ENCODE measurements around the gene PFDN1. TPM values are rescaled to one million over a fixed set of nuclear protein-coding genes. Genes with fewer than 3 reads are reported as not detected.

PFDN1 gene
- polyA plus RNA-seq, 2 donors, result 65.4 to 67.6 TPM

- Histone ChIP-seq H3K9me3 (ENCODE audit: control insufficient read depth in 2 of 2, insufficient read depth in 1 of 2, low read depth in 1 of 2, low read length in 1 of 2) (no peaks in the 10 kb centered on the region), H3K36me3 (ENCODE audit: control insufficient read depth in 2 of 2, insufficient read depth in 2 of 2, low read length in 1 of 2) (no peaks in the 10 kb centered on the region), H3K4me1 (ENCODE audit: control insufficient read depth in 2 of 2, insufficient read depth in 2 of 2, low read length in 1 of 2) (peaks cover 3 to 16% of the 10 kb centered on the region in 2 donors), H3K27me3 (ENCODE audit: control insufficient read depth in 1 of 2, insufficient read depth in 2 of 2, low read length in 2 of 2) (no peaks in the 10 kb centered on the region), H3K27ac (ENCODE audit: low read depth in 2 of 2, low read length in 1 of 2) (no peak overlapping the region), H3K4me3 (ENCODE audit: low read depth in 1 of 2, low read length in 2 of 2) (no peak overlapping the region)
- 49 to 56% methylated on average over 2 of the region's 2 CpGs for WGBS, 2 donors
Observed at GRCh38 chr5:140321796-140322195, 18.9 kb upstream of the PFDN1 start.

- WGBS, 2 donors, result 97 to 100% methylated on average over 1 of the region's 1 CpG
- no peak overlapping the region for H3K27ac ChIP-seq (ENCODE audit: low read depth in 2 of 2, low read length in 1 of 2)
- H3K9me3 ChIP-seq (ENCODE audit: control insufficient read depth in 2 of 2, insufficient read depth in 1 of 2, low read depth in 1 of 2, low read length in 1 of 2), result no peaks in the 10 kb centered on the region
- H3K36me3 ChIP-seq (ENCODE audit: control insufficient read depth in 2 of 2, insufficient read depth in 2 of 2, low read length in 1 of 2), result no peaks in the 10 kb centered on the region
- no peak overlapping the region for H3K4me3 ChIP-seq (ENCODE audit: low read depth in 1 of 2, low read length in 2 of 2)
- no peaks in the 10 kb centered on the region for H3K27me3 ChIP-seq (ENCODE audit: control insufficient read depth in 1 of 2, insufficient read depth in 2 of 2, low read length in 2 of 2)
- peaks cover 3 to 16% of the 10 kb centered on the region in 2 donors for H3K4me1 ChIP-seq (ENCODE audit: control insufficient read depth in 2 of 2, insufficient read depth in 2 of 2, low read length in 1 of 2)
Observed at GRCh38 chr5:140319833-140320232, 16.9 kb upstream of the PFDN1 start.

GRCh38 chr5:140318792-140319191 is 15.9 kb upstream of the PFDN1 start:
- no peaks in the 10 kb centered on the region for H3K27me3 ChIP-seq (ENCODE audit: control insufficient read depth in 1 of 2, insufficient read depth in 2 of 2, low read length in 2 of 2)
- no peak overlapping the region for H3K4me3 ChIP-seq (ENCODE audit: low read depth in 1 of 2, low read length in 2 of 2)
- H3K27ac ChIP-seq (ENCODE audit: low read depth in 2 of 2, low read length in 1 of 2), result no peak overlapping the region
- WGBS, 2 donors, result 58 to 75% methylated on average over 4 of the region's 4 CpGs
- H3K36me3 ChIP-seq (ENCODE audit: control insufficient read depth in 2 of 2, insufficient read depth in 2 of 2, low read length in 1 of 2), result no peaks in the 10 kb centered on the region
- peaks cover 0 to 12% of the 10 kb centered on the region in 2 donors for H3K4me1 ChIP-seq (ENCODE audit: control insufficient read depth in 2 of 2, insufficient read depth in 2 of 2, low read length in 1 of 2)
- H3K9me3 ChIP-seq (ENCODE audit: control insufficient read depth in 2 of 2, insufficient read depth in 1 of 2, low read depth in 1 of 2, low read length in 1 of 2), result no peaks in the 10 kb centered on the region

GRCh38 chr5:140317859-140318258 is 15.0 kb upstream of the PFDN1 start:
- no peaks in the 10 kb centered on the region for H3K9me3 ChIP-seq (ENCODE audit: control insufficient read depth in 2 of 2, insufficient read depth in 1 of 2, low read depth in 1 of 2, low read length in 1 of 2)
- H3K4me3 ChIP-seq (ENCODE audit: low read depth in 1 of 2, low read length in 2 of 2), result no peak overlapping the region
- H3K27ac ChIP-seq (ENCODE audit: low read depth in 2 of 2, low read length in 1 of 2), result no peak overlapping the region
- no peaks in the 10 kb centered on the region for H3K36me3 ChIP-seq (ENCODE audit: control insufficient read depth in 2 of 2, insufficient read depth in 2 of 2, low read length in 1 of 2)
- H3K4me1 ChIP-seq (ENCODE audit: control insufficient read depth in 2 of 2, insufficient read depth in 2 of 2, low read length in 1 of 2), result peaks cover 0 to 4% of the 10 kb centered on the region in 2 donors
- WGBS, 2 donors, result 65 to 66% methylated on average over 5 of the region's 5 CpGs
- no peaks in the 10 kb centered on the region for H3K27me3 ChIP-seq (ENCODE audit: control insufficient read depth in 1 of 2, insufficient read depth in 2 of 2, low read length in 2 of 2)

GRCh38 chr5:140312791-140313189 is 9.9 kb upstream of the PFDN1 start:
- 73 to 84% methylated on average over 7 of the region's 7 CpGs for WGBS, 2 donors
- Histone ChIP-seq H3K27ac (ENCODE audit: low read depth in 2 of 2, low read length in 1 of 2) (peak overlapping the region in 1 of 2 donors; percentile 11), H3K36me3 (ENCODE audit: control insufficient read depth in 2 of 2, insufficient read depth in 2 of 2, low read length in 1 of 2) (no peaks in the 10 kb centered on the region), H3K9me3 (ENCODE audit: control insufficient read depth in 2 of 2, insufficient read depth in 1 of 2, low read depth in 1 of 2, low read length in 1 of 2) (no peaks in the 10 kb centered on the region), H3K27me3 (ENCODE audit: control insufficient read depth in 1 of 2, insufficient read depth in 2 of 2, low read length in 2 of 2) (no peaks in the 10 kb centered on the region), H3K4me3 (ENCODE audit: low read depth in 1 of 2, low read length in 2 of 2) (no peak overlapping the region), H3K4me1 (ENCODE audit: control insufficient read depth in 2 of 2, insufficient read depth in 2 of 2, low read length in 1 of 2) (no peaks in the 10 kb centered on the region)

- Histone ChIP-seq H3K9me3 (ENCODE audit: control insufficient read depth in 2 of 2, insufficient read depth in 1 of 2, low read depth in 1 of 2, low read length in 1 of 2) (no peaks in the 10 kb centered on the region), H3K4me1 (ENCODE audit: control insufficient read depth in 2 of 2, insufficient read depth in 2 of 2, low read length in 1 of 2) (no peaks in the 10 kb centered on the region), H3K36me3 (ENCODE audit: control insufficient read depth in 2 of 2, insufficient read depth in 2 of 2, low read length in 1 of 2) (no peaks in the 10 kb centered on the region), H3K4me3 (ENCODE audit: low read depth in 1 of 2, low read length in 2 of 2) (no peak overlapping the region), H3K27ac (ENCODE audit: low read depth in 2 of 2, low read length in 1 of 2) (peak overlapping the region; percentile 54 to 86), H3K27me3 (ENCODE audit: control insufficient read depth in 1 of 2, insufficient read depth in 2 of 2, low read length in 2 of 2) (no peaks in the 10 kb centered on the region)
- WGBS, 2 donors, result 9 to 18% methylated on average over 4 of the region's 4 CpGs
Observed at GRCh38 chr5:140312067-140312790, 9.3 kb upstream of the PFDN1 start.

GRCh38 chr5:140311011-140311467 is 8.1 kb upstream of the PFDN1 start:
- WGBS, 2 donors, result 81 to 83% methylated on average over 5 of the region's 5 CpGs
- Histone ChIP-seq H3K27ac (ENCODE audit: low read depth in 2 of 2, low read length in 1 of 2) (no peak overlapping the region), H3K9me3 (ENCODE audit: control insufficient read depth in 2 of 2, insufficient read depth in 1 of 2, low read depth in 1 of 2, low read length in 1 of 2) (no peaks in the 10 kb centered on the region), H3K27me3 (ENCODE audit: control insufficient read depth in 1 of 2, insufficient read depth in 2 of 2, low read length in 2 of 2) (no peaks in the 10 kb centered on the region), H3K4me1 (ENCODE audit: control insufficient read depth in 2 of 2, insufficient read depth in 2 of 2, low read length in 1 of 2) (no peaks in the 10 kb centered on the region), H3K36me3 (ENCODE audit: control insufficient read depth in 2 of 2, insufficient read depth in 2 of 2, low read length in 1 of 2) (no peaks in the 10 kb centered on the region), H3K4me3 (ENCODE audit: low read depth in 1 of 2, low read length in 2 of 2) (no peak overlapping the region)

GRCh38 chr5:140310434-140310833 is 7.5 kb upstream of the PFDN1 start:
- Histone ChIP-seq H3K27me3 (ENCODE audit: control insufficient read depth in 1 of 2, insufficient read depth in 2 of 2, low read length in 2 of 2) (no peaks in the 10 kb centered on the region), H3K4me1 (ENCODE audit: control insufficient read depth in 2 of 2, insufficient read depth in 2 of 2, low read length in 1 of 2) (no peaks in the 10 kb centered on the region), H3K27ac (ENCODE audit: low read depth in 2 of 2, low read length in 1 of 2) (no peak overlapping the region), H3K9me3 (ENCODE audit: control insufficient read depth in 2 of 2, insufficient read depth in 1 of 2, low read depth in 1 of 2, low read length in 1 of 2) (no peaks in the 10 kb centered on the region), H3K36me3 (ENCODE audit: control insufficient read depth in 2 of 2, insufficient read depth in 2 of 2, low read length in 1 of 2) (no peaks in the 10 kb centered on the region), H3K4me3 (ENCODE audit: low read depth in 1 of 2, low read length in 2 of 2) (no peak overlapping the region)
- WGBS, 2 donors, result 79 to 82% methylated on average over 2 of the region's 2 CpGs

- H3K36me3 ChIP-seq (ENCODE audit: control insufficient read depth in 2 of 2, insufficient read depth in 2 of 2, low read length in 1 of 2), result no peaks in the 10 kb centered on the region
- no peak overlapping the region for H3K27ac ChIP-seq (ENCODE audit: low read depth in 2 of 2, low read length in 1 of 2)
Observed at GRCh38 chr5:140309706-140310249, 6.9 kb upstream of the PFDN1 start.

GRCh38 chr5:140305471-140305870 is 2.6 kb upstream of the PFDN1 start:
- H3K9me3 ChIP-seq (ENCODE audit: control insufficient read depth in 2 of 2, insufficient read depth in 1 of 2, low read depth in 1 of 2, low read length in 1 of 2), result no peaks in the 10 kb centered on the region
- H3K4me3 ChIP-seq (ENCODE audit: low read depth in 1 of 2, low read length in 2 of 2), result no peak overlapping the region
- no peaks in the 10 kb centered on the region for H3K36me3 ChIP-seq (ENCODE audit: control insufficient read depth in 2 of 2, insufficient read depth in 2 of 2, low read length in 1 of 2)
- H3K27me3 ChIP-seq (ENCODE audit: control insufficient read depth in 1 of 2, insufficient read depth in 2 of 2, low read length in 2 of 2), result no peaks in the 10 kb centered on the region
- H3K27ac ChIP-seq (ENCODE audit: low read depth in 2 of 2, low read length in 1 of 2), result no peak overlapping the region
- WGBS, 2 donors, result 86 to 89% methylated on average over 1 of the region's 1 CpG
- no peaks in the 10 kb centered on the region for H3K4me1 ChIP-seq (ENCODE audit: control insufficient read depth in 2 of 2, insufficient read depth in 2 of 2, low read length in 1 of 2)

More at GRCh38 chr5:140309706-140310249, 6.9 kb upstream of the PFDN1 start:
- Histone ChIP-seq H3K27me3 (ENCODE audit: control insufficient read depth in 1 of 2, insufficient read depth in 2 of 2, low read length in 2 of 2) (no peaks in the 10 kb centered on the region), H3K9me3 (ENCODE audit: control insufficient read depth in 2 of 2, insufficient read depth in 1 of 2, low read depth in 1 of 2, low read length in 1 of 2) (no peaks in the 10 kb centered on the region), H3K4me3 (ENCODE audit: low read depth in 1 of 2, low read length in 2 of 2) (no peak overlapping the region), H3K4me1 (ENCODE audit: control insufficient read depth in 2 of 2, insufficient read depth in 2 of 2, low read length in 1 of 2) (no peaks in the 10 kb centered on the region)
- WGBS, 2 donors, result 90 to 91% methylated on average over 3 of the region's 3 CpGs

All from esophagus (tissue), 2 donors.